Astrocyte of the spinal cord (primary cell): ENCODE data around the gene OR56B4.
"Not testable (repeated sequence)": the region's sequence is repeated elsewhere in the genome, so short reads cannot be mapped to it uniquely, and the experiment has no call there.

Source experiments
- DNase-seq: peaks from one replicate; pipeline ENCODE4 v3.0.0; 2011; ENCODE audit warnings: low read depth, low spot score
- H3K4me3 ChIP-seq: 2 replicates; pipeline ENCODE4 v1.5.1; 2011; ENCODE audit warnings: low read depth, mild to moderate bottlenecking, low read length, moderate library complexity
- in situ Hi-C: cut with HindIII; loops from 2 replicates; pipeline ENCODE4 v1.10.0; 2017; ENCODE audit warnings: low sequenced_read_pairs
- TF ChIP-seq, protein P1 (sequence below): IDR thresholded peaks from 2 replicates; pipeline ENCODE4 v1.5.1; 2012; ENCODE audit warnings: low read depth, mild to moderate bottlenecking, low read length, inconsistent platforms

OR56B4 gene

DNA sequence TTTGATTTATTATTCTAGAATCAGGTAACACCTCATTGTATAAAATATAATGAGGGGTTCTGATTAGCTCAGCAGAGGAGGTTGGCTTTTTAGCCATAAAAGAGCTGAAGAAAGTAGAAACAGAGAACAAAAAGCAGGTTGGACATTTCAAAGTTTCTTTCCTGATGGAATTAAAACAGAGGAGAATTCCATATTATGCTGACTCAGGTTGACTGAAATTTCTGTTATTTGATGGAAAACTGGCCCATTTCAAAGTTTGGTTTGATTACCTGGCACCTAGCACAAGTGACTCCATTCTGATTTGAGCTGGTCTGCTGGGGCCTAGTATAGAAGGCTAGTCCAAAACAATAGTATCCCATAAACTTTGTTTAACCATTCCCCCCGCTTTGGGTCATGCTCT lies 24.9 kb downstream of the OR56B4 start:
- DNase-seq, result no peak
- TF ChIP-seq, protein P1, sequence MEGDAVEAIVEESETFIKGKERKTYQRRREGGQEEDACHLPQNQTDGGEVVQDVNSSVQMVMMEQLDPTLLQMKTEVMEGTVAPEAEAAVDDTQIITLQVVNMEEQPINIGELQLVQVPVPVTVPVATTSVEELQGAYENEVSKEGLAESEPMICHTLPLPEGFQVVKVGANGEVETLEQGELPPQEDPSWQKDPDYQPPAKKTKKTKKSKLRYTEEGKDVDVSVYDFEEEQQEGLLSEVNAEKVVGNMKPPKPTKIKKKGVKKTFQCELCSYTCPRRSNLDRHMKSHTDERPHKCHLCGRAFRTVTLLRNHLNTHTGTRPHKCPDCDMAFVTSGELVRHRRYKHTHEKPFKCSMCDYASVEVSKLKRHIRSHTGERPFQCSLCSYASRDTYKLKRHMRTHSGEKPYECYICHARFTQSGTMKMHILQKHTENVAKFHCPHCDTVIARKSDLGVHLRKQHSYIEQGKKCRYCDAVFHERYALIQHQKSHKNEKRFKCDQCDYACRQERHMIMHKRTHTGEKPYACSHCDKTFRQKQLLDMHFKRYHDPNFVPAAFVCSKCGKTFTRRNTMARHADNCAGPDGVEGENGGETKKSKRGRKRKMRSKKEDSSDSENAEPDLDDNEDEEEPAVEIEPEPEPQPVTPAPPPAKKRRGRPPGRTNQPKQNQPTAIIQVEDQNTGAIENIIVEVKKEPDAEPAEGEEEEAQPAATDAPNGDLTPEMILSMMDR, result no peak
- in situ Hi-C loops, result no loop called here
- H3K4me3 ChIP-seq, result no peak overlapping the region

DNA sequence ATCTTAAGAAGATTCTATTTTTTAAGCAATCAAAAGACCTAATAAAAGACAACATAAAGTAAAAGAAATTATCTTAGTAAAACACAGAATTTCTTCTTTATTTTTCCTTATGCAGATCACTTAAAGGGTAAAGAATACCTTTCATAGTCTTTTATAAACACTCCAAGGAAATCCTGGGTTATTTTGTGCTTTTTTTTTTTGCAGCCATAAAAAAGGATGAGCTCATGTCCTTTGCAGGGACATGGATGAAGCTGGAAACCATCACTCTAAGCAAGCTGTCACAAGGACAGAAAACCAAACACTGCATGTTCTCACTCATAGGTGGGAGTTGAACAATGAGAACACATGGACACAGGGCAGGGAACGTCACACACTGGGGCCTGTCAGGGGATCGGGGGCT lies 28.5 kb downstream of the OR56B4 start:
- in situ Hi-C loops, DNase-seq, H3K4me3 ChIP-seq: not testable (repeated sequence)

DNA sequence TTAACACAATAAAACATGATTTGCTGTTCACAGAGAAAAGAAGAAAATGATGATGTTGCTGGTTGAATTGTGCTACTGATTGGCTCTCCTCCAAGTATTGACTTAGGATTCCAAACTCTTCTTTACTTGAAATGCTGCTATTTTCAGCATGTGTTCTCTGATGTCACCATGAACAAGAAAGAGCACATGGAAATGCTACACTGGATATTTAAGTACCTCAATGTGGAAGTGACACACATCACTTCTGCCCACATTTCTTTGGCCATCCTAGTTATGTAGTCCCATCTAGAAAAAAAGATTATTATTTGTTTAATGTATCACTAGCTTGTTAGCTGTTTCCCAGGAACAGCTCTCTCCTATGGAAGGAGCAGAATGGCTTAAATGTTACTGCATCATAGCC lies 35.5 kb downstream of the OR56B4 start:
- no peak overlapping the region for H3K4me3 ChIP-seq
- in situ Hi-C loops, result no loop called here
- DNase-seq, result no peak
- TF ChIP-seq, protein P1, result no peak

DNA sequence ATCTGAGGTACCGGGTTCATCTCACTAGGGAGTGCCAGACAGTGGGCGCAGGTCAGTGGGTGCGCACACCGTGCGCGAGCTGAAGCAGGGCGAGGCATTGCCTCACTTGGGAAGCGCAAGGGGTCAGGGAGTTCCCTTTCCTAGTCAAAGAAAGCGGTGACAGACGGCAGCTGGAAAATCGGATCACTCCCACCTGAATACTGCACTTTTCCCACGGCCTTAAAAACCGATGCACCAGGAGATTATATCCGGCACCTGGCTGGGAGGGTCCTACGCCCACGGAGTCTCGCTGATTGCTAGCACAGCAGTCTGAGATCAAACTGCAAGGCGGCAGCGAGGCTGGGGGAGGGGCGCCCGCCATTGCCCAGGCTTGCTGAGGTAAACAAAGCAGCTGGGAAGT lies 36.3 kb downstream of the OR56B4 start:
- DNase-seq, H3K4me3 ChIP-seq, in situ Hi-C loops: not testable (repeated sequence)

DNA sequence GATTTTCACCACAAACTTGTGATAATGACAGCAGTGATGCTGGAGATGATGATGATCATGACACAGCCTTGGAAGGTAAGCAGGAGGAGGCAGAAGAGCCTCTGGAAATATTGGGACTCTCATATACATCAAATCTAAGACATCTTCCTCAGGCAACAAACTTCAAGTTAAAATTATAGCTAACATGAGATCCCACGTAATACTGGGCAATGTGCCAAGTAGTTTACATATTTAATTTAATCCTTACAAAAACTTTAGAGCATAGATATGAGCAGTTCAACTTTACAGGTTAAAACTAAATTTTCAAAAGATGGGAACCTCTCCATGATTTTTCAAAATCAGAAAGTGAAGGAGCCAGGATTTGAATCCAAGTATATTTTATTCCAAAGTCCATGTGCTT lies 43.6 kb downstream of the OR56B4 start:
- in situ Hi-C loops, result no loop called here
- no peak for DNase-seq
- TF ChIP-seq, protein P1, result no peak
- no peak overlapping the region for H3K4me3 ChIP-seq

DNA sequence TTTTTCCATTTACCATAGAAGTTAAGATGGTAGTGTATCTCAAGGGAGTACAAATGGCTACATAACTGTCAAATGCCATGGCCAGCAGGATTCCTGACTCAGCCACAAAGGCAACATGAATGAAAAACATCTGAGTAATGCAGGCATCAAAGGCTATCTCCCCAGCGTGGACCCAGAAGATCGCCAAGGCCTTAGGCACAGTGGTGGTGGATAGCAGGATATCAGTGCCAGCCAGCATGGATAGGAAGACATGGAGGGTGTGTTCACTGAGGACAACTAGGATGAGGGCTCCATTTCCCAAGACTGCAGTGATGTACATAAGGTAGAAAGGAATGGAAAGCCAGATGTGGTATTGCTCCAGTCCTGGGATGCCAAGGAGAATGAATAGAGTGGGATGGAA lies 44.6 kb downstream of the OR56B4 start:
- TF ChIP-seq, protein P1, result no peak
- DNase-seq, result no peak
- in situ Hi-C loops, result no loop called here
- no peak overlapping the region for H3K4me3 ChIP-seq

DNA sequence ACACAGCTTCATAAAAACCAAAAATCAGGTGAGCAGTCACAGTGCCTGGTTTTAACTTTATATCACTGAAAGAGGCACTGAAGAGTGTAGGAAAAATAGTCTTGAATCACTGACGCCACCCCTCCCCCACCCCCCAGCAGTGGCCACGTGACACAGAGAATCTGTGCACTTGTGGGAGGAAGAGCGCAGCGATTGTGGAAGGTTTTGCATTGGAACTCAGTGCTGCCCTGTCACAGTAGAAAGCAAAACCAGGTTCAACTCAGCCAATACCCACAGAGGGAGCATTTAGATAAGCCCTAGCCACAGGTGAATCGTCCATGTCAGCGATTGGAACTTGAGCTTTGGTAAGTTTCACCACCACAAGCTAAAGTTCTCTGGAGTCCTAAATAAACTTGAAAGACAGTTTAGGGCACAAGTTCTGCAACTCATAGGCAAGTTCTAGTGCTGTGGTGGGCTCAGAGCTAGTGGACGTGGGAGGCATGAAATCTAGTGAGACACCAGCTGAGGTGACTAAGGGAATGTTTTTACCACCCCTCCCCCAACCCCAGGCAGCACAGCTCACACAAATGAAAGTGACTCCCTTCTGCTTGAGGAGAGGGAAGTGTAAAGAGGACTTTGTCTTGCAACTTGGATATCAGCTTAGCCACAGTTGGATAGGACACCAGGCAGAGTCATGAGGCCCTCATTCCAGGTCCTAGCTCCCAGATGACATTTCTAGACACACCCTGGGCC lies 49.3 kb downstream of the OR56B4 start:
- no peak overlapping the region for H3K4me3 ChIP-seq
- in situ Hi-C loops, result no loop called here
- DNase-seq, result no peak
- TF ChIP-seq, protein P1, result no peak
